Activated T-helper 1 cell treated with anti-CD3 and anti-CD28 coated beads, Interleukin-12 subunit alpha, Interleukin-12 subunit beta, Interleukin-2, Interleukin-4 antibody, amounts not matched to agents 30 ng/mL and 10 ng/mL and 1 ng/mL, durations not matched to agents 14 hours and 24 hours and 36 hours (primary cell): Measurements from ENCODE around the gene FGGY. TPM values are rescaled to one million over a fixed set of nuclear protein-coding genes. Genes with fewer than 3 reads are reported as not detected.
"Not testable (repeated sequence)": the region's sequence is repeated elsewhere in the genome, so short reads cannot be mapped to it uniquely, and the experiment has no call there.

Experiments
- DNase-seq: peaks from one replicate; pipeline ENCODE4 v3.0.0; 2021; ENCODE audit warnings: low spot score
- H3K27ac Mint-ChIP-seq: one replicate; pipeline ENCODE4 v1.8.0; 2021; ENCODE audit warnings: mild to moderate bottlenecking, mixed read lengths
- H3K27me3 Mint-ChIP-seq: one replicate; pipeline ENCODE4 v1.8.0; 2022; ENCODE audit warnings: mild to moderate bottlenecking, moderate library complexity, mixed read lengths; ENCODE audit not compliant: insufficient read depth
- H3K36me3 Mint-ChIP-seq: one replicate; pipeline ENCODE4 v1.8.0; 2021; ENCODE audit warnings: low read depth, mixed read lengths
- H3K4me1 Mint-ChIP-seq: one replicate; pipeline ENCODE4 v1.8.0; 2021; ENCODE audit warnings: low read depth, mixed read lengths
- H3K4me3 Mint-ChIP-seq: one replicate; pipeline ENCODE4 v1.8.0; 2021; ENCODE audit warnings: mild to moderate bottlenecking, moderate library complexity, mixed read lengths
- H3K9me3 Mint-ChIP-seq: one replicate; pipeline ENCODE4 v1.8.0; 2021; ENCODE audit warnings: mixed read lengths
- intact Hi-C: fragments of 100-400 bp; cut with micrococcal nuclease; formaldehyde crosslinking; loops from one replicate; pipeline ENCODE4 v1.15.1; 2024
- total RNA-seq: library from RNA; stranded (reverse); gene quantifications from 2 replicates; pipeline ENCODE4 v1.2.3, GENCODE V29; 2022

The FGGY gene
- total RNA-seq, 1 donor from 2014 or later: 7.1 TPM

GRCh38 chr1:59564192-59564891 is 267.4 kb downstream of the FGGY start:
- no peak overlapping the region for H3K4me3 Mint-ChIP-seq
- intact Hi-C loops: no loop called here
- H3K36me3 Mint-ChIP-seq: peaks cover 1% of the 10 kb centered on the region
- H3K27ac Mint-ChIP-seq: no peak overlapping the region
- H3K4me1 Mint-ChIP-seq: peaks cover 34% of the 10 kb centered on the region
- peaks cover 9% of the 10 kb centered on the region for H3K9me3 Mint-ChIP-seq
- no peak for DNase-seq
- peaks cover 6% of the 10 kb centered on the region for H3K27me3 Mint-ChIP-seq

GRCh38 chr1:59565611-59566410 is 268.9 kb downstream of the FGGY start:
- peaks cover under 1% of the 10 kb centered on the region for H3K36me3 Mint-ChIP-seq
- H3K4me3 Mint-ChIP-seq: no peak overlapping the region
- H3K9me3 Mint-ChIP-seq: no peaks in the 10 kb centered on the region
- H3K27ac Mint-ChIP-seq: no peak overlapping the region
- H3K27me3 Mint-ChIP-seq: peaks cover 6% of the 10 kb centered on the region
- intact Hi-C loops: no loop called here
- DNase-seq: no peak
- H3K4me1 Mint-ChIP-seq: peaks cover 39% of the 10 kb centered on the region

DNA sequence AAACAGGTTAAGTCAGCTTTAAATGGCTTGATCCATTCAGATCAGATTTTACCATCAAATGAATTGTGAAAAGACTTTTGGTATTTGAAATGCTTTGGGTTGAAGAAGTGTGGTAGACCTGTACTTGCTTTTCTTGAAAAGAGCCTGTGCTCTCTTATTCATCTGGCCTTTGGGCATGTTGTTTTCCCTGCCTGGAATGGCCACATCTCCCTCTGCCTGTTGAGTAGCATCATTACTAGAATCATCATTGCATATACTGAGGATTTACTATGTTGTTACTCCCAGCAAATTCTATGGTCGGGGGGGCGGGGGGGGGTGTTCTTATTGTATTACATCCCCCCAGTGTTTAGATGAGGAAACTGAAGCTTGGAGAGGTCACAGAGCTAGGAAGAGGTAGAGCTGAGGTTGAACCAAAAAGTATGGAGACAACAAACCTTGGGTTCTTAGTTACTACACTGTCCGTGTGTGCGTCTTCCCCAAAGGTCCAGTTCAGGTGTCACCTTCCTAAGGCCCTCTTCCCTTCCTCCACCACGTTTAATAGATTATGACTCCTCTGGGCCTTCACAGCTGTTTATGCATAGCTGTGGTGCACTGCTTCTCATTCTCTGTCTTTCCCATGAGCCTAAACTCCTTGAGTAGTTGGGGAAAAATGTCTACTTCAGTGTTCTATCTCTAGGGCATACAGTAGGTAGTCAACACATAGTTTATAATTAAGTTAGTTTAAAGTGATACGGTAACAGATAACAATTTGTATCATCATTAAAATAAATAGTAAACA is 271.5 kb downstream of the FGGY start:
- Mint-ChIP-seq H3K36me3 (peaks cover 1% of the 10 kb centered on the region), H3K27ac (no peak overlapping the region), H3K4me3 (no peak overlapping the region), H3K4me1 (peaks cover 52% of the 10 kb centered on the region), H3K27me3 (peaks cover 9% of the 10 kb centered on the region), H3K9me3 (no peaks in the 10 kb centered on the region)
- DNase-seq: no peak
- intact Hi-C loops: no loop called here

- no peak for DNase-seq
- Mint-ChIP-seq H3K4me3 (no peak overlapping the region), H3K4me1 (peaks cover 52% of the 10 kb centered on the region), H3K36me3 (peaks cover 5% of the 10 kb centered on the region), H3K27ac (no peak overlapping the region), H3K9me3 (peaks cover 6% of the 10 kb centered on the region), H3K27me3 (peaks cover 9% of the 10 kb centered on the region)
- intact Hi-C loops: no loop called here
These were observed 272.3 kb downstream of the FGGY start for GRCh38 chr1:59569198-59569597.

GRCh38 chr1:59570524-59570923 is 273.6 kb downstream of the FGGY start:
- peak overlapping the region; percentile 46 for H3K4me3 Mint-ChIP-seq
- intact Hi-C loops: loop anchor here (5.0 kb wide), 1 partner anchor 753 kb away; no protein-coding TSS in a partner anchor
- no peak overlapping the region for H3K27ac Mint-ChIP-seq
- peak; percentile 37 for DNase-seq
- peaks cover 6% of the 10 kb centered on the region for H3K36me3 Mint-ChIP-seq
- H3K4me1 Mint-ChIP-seq: peaks cover 51% of the 10 kb centered on the region
- peaks cover 12% of the 10 kb centered on the region for H3K27me3 Mint-ChIP-seq
- peaks cover 7% of the 10 kb centered on the region for H3K9me3 Mint-ChIP-seq

DNA sequence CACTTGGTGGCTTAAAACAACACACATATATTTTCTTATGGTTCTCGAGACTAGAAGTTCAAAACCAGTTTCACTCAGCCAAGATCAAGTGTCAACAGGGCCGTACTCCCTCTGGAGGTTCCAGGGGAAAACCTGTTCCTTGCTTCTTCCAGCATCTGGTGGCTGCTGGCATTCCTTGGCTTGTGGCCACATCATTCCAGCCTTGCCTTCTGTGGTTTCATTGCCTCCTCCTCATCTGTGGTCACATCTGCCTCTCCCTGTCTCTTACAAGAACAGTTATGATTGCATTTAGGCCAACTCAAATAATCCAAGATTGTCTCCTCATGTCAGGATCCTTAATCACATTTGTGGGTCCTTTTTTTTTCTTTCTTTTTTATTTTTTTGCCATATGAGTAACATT is 277.2 kb downstream of the FGGY start:
- DNase-seq: no peak
- intact Hi-C loops: loop anchor here (5.0 kb wide), 1 partner anchor 757 kb away; no protein-coding TSS in a partner anchor
- Mint-ChIP-seq H3K4me1 (peaks cover 36% of the 10 kb centered on the region), H3K9me3 (peaks cover 11% of the 10 kb centered on the region), H3K36me3 (peaks cover 6% of the 10 kb centered on the region), H3K27ac (no peak overlapping the region), H3K27me3 (peaks cover 6% of the 10 kb centered on the region), H3K4me3 (no peak overlapping the region)

DNA sequence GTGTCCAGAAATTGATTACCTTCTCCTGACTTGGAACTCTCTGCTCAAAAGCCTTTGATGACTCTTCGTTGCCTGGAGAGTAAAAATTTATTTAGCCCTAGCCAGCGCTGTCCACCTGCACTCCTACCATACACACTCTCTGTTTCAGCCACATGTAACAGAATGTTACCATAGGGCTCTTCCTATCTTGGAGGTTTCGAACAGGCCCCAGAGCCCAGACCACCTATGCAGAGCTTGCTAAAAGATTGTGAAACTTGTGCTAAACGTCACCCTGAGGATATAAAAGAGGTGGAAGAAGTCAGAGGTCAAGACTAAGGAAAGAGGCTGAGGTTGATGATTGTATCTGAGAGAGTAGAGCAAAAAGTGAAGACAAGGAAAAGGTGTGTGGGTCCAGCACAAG is 280.9 kb downstream of the FGGY start:
- peaks cover 2% of the 10 kb centered on the region for H3K4me1 Mint-ChIP-seq
- intact Hi-C loops: no loop called here
- H3K36me3 Mint-ChIP-seq: peaks cover 6% of the 10 kb centered on the region
- H3K27me3 Mint-ChIP-seq: peaks cover 3% of the 10 kb centered on the region
- peaks cover 15% of the 10 kb centered on the region for H3K9me3 Mint-ChIP-seq
- H3K4me3 Mint-ChIP-seq: no peak overlapping the region
- H3K27ac Mint-ChIP-seq: no peak overlapping the region
- DNase-seq: no peak

- H3K27me3 Mint-ChIP-seq: peaks cover 5% of the 10 kb centered on the region
- H3K27ac Mint-ChIP-seq: no peak overlapping the region
These were observed 282.3 kb downstream of the FGGY start for GRCh38 chr1:59579222-59579621.

GRCh38 chr1:59580257-59580656 is 283.4 kb downstream of the FGGY start:
- Mint-ChIP-seq H3K4me1 (no peaks in the 10 kb centered on the region), H3K9me3 (peaks cover 8% of the 10 kb centered on the region), H3K27me3 (peaks cover 2% of the 10 kb centered on the region), H3K4me3 (no peak overlapping the region), H3K36me3 (peaks cover 1% of the 10 kb centered on the region), H3K27ac (no peak overlapping the region)
- intact Hi-C loops: no loop called here
- DNase-seq: no peak

More at GRCh38 chr1:59579222-59579621, 282.3 kb downstream of the FGGY start:
- no peak for DNase-seq
- no peaks in the 10 kb centered on the region for H3K4me1 Mint-ChIP-seq
- H3K9me3 Mint-ChIP-seq: peaks cover 9% of the 10 kb centered on the region
- no peak overlapping the region for H3K4me3 Mint-ChIP-seq
- intact Hi-C loops: no loop called here
- peaks cover 1% of the 10 kb centered on the region for H3K36me3 Mint-ChIP-seq

DNA sequence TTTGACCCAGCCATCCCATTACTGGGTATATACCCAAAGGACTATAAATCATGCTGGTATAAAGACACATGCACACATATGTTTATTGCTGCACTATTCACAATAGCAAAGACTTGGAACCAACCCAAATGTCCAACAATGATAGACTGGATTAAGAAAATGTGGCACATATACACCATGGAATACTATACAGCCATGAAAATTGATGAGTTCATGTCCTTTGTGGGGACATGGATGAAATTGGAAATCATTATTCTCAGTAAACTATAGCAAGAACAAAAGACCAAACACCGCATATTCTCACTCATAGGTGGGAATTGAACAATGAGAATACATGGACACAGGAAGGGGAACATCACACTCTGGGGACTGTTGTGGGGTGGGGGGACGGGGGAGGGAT is 295.5 kb downstream of the FGGY start:
- H3K27me3 Mint-ChIP-seq, H3K4me3 Mint-ChIP-seq, H3K36me3 Mint-ChIP-seq, DNase-seq, intact Hi-C loops, H3K9me3 Mint-ChIP-seq, H3K4me1 Mint-ChIP-seq, H3K27ac Mint-ChIP-seq: not testable (repeated sequence)

- H3K9me3 Mint-ChIP-seq: no peaks in the 10 kb centered on the region
- DNase-seq: no peak
- intact Hi-C loops: no loop called here
These were observed 296.0 kb downstream of the FGGY start for GRCh38 chr1:59592924-59593323.

GRCh38 chr1:59593798-59594790 is 297.2 kb downstream of the FGGY start:
- Mint-ChIP-seq H3K4me1 (no peaks in the 10 kb centered on the region), H3K27ac (no peak overlapping the region), H3K9me3 (no peaks in the 10 kb centered on the region), H3K36me3 (no peaks in the 10 kb centered on the region), H3K27me3 (no peaks in the 10 kb centered on the region), H3K4me3 (no peak overlapping the region)
- no peak for DNase-seq
- intact Hi-C loops: no loop called here

More at GRCh38 chr1:59592924-59593323, 296.0 kb downstream of the FGGY start:
- Mint-ChIP-seq H3K27me3 (no peaks in the 10 kb centered on the region), H3K36me3 (no peaks in the 10 kb centered on the region), H3K27ac (no peak overlapping the region), H3K4me1 (no peaks in the 10 kb centered on the region), H3K4me3 (no peak overlapping the region)
